Smooth muscle cell (in vitro differentiated cells): ENCODE results near the gene UBE2M. TPM values are rescaled to one million over a fixed set of nuclear protein-coding genes. Genes with fewer than 3 reads are reported as not detected.

Source experiments
- DNase-seq: peaks from one replicate; lab custom pipeline; 2025; ENCODE audit not compliant: unreplicated experiment; lab: John Stamatoyannopoulos, UW
- H2AFZ ChIP-seq: fragments of 200-600 bp; sonication (generic); 2 replicates; pipeline ENCODE4 v1.6.0; 2016; ENCODE audit warnings: antibody characterized with exemption, low read depth, mild to moderate bottlenecking
- H3F3A ChIP-seq: fragments of 200-600 bp; sonication (generic); 2 replicates; pipeline ENCODE4 v1.6.0; 2017; ENCODE audit warnings: antibody characterized with exemption, low read depth
- H3K27ac ChIP-seq: fragments of 200-600 bp; sonication (generic); 2 replicates; pipeline ENCODE4 v1.5.1; 2016; ENCODE audit warnings: low read depth, mild to moderate bottlenecking
- H3K27me3 ChIP-seq: fragments of 200-600 bp; sonication (generic); 2 replicates; pipeline ENCODE4 v1.6.1; 2016; ENCODE audit warnings: low read depth, mild to moderate bottlenecking
- H3K36me3 ChIP-seq: fragments of 200-600 bp; sonication (generic); 2 replicates; pipeline ENCODE4 v1.5.1; 2016; ENCODE audit warnings: low read depth
- H3K4me1 ChIP-seq: fragments of 200-600 bp; sonication (generic); 2 replicates; pipeline ENCODE4 v1.5.1; 2016; ENCODE audit warnings: low read depth
- H3K4me2 ChIP-seq: fragments of 200-600 bp; sonication (generic); 2 replicates; pipeline ENCODE4 v1.6.0; 2016; ENCODE audit warnings: mild to moderate bottlenecking
- H3K4me3 ChIP-seq: fragments of 200-600 bp; sonication (generic); 2 replicates; pipeline ENCODE4 v1.5.1; 2016; ENCODE audit warnings: mild to moderate bottlenecking
- H3K79me2 ChIP-seq: fragments of 200-600 bp; sonication (generic); 2 replicates; pipeline ENCODE4 v1.6.0; 2016; ENCODE audit warnings: low read depth, mild to moderate bottlenecking
- H3K9ac ChIP-seq: fragments of 200-600 bp; sonication (generic); 2 replicates; pipeline ENCODE4 v1.6.0; 2016; ENCODE audit warnings: low read depth
- H3K9me3 ChIP-seq: fragments of 200-600 bp; sonication (generic); replicated peaks from 2 replicates; pipeline ENCODE4 v1.5.1; 2016; ENCODE audit warnings: low read depth
- H4K20me1 ChIP-seq: fragments of 200-600 bp; sonication (generic); 2 replicates; pipeline ENCODE4 v1.6.0; 2016; ENCODE audit warnings: low read depth
- WGBS: methylation state at CpG from one replicate; pipeline ENCODE4 v1.1.7; 2016; ENCODE audit warnings: low lambda C conversion rate; 5-methylcytosine and 5-hydroxymethylcytosine counted together
- polyA plus RNA-seq: library from polyadenylated mRNA; unstranded; fragments of >200 nt; fragmentation: Nextera tagmentation; extraction: Ambion mirVana; gene quantifications from 2 replicates; pipeline ENCODE4 v1.2.1, GENCODE V29; 2016
- total RNA-seq: library from RNA; depleted of rRNA; stranded (reverse); fragments of >200 nt; gene quantifications from 2 replicates; pipeline ENCODE4 v1.2.3, GENCODE V29; 2014
- TF ChIP-seq, protein P1 (sequence below): fragments of 200-600 bp; sonication (generic); IDR thresholded peaks from 2 replicates; pipeline ENCODE4 v1.5.1; 2017; ENCODE audit warnings: borderline replicate concordance, mild to moderate bottlenecking, antibody characterized with exemption; ENCODE audit not compliant: insufficient read depth, poor library complexity, severe bottlenecking

UBE2M gene
- total and polyA plus RNA-seq, 2 experiments from 2014 or later: 45.9 to 118 TPM

DNA sequence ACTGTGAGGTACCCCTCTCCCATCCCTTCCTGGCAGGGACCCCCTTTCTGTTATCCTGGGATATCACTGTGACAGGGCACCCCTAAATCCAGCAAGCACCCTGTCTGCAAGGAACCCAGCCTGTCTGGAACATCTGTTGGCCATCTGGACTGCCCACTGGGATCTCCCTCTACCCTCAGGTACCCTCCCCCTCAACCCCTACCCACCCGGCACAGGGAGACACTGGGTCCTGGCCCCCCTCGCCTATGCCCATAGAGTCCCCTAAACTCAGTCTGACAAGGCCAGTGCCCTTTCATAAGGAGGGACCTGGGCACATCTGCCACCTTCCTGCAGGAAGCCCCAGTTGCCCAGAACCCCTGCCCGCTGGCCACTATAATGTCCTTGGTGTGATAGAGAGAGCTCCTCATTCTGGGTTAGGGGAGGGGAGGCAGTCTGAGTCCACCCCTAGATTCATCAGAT lies 43.8 kb downstream of the UBE2M start:
- H3K4me3 ChIP-seq: peak overlapping the region; percentile 49
- H3K4me2 ChIP-seq: peak overlapping the region; percentile 87
- H3K79me2 ChIP-seq: peaks cover 46% of the 10 kb centered on the region
- no peak overlapping the region for H3K9ac ChIP-seq
- DNase-seq: no peak
- peaks cover 4% of the 10 kb centered on the region for H3K4me1 ChIP-seq
- H3K27me3 ChIP-seq: no peaks in the 10 kb centered on the region
- H3K36me3 ChIP-seq: no peaks in the 10 kb centered on the region
- H4K20me1 ChIP-seq: peaks cover 4% of the 10 kb centered on the region
- no peak overlapping the region for H2AFZ ChIP-seq
- no peak overlapping the region for H3K27ac ChIP-seq
- H3F3A ChIP-seq: no peaks in the 10 kb centered on the region
- TF ChIP-seq, protein P1, sequence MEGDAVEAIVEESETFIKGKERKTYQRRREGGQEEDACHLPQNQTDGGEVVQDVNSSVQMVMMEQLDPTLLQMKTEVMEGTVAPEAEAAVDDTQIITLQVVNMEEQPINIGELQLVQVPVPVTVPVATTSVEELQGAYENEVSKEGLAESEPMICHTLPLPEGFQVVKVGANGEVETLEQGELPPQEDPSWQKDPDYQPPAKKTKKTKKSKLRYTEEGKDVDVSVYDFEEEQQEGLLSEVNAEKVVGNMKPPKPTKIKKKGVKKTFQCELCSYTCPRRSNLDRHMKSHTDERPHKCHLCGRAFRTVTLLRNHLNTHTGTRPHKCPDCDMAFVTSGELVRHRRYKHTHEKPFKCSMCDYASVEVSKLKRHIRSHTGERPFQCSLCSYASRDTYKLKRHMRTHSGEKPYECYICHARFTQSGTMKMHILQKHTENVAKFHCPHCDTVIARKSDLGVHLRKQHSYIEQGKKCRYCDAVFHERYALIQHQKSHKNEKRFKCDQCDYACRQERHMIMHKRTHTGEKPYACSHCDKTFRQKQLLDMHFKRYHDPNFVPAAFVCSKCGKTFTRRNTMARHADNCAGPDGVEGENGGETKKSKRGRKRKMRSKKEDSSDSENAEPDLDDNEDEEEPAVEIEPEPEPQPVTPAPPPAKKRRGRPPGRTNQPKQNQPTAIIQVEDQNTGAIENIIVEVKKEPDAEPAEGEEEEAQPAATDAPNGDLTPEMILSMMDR: no peak
- no peaks in the 10 kb centered on the region for H3K9me3 ChIP-seq
- 80% methylated on average over 3 of the region's 3 CpGs for WGBS

DNA sequence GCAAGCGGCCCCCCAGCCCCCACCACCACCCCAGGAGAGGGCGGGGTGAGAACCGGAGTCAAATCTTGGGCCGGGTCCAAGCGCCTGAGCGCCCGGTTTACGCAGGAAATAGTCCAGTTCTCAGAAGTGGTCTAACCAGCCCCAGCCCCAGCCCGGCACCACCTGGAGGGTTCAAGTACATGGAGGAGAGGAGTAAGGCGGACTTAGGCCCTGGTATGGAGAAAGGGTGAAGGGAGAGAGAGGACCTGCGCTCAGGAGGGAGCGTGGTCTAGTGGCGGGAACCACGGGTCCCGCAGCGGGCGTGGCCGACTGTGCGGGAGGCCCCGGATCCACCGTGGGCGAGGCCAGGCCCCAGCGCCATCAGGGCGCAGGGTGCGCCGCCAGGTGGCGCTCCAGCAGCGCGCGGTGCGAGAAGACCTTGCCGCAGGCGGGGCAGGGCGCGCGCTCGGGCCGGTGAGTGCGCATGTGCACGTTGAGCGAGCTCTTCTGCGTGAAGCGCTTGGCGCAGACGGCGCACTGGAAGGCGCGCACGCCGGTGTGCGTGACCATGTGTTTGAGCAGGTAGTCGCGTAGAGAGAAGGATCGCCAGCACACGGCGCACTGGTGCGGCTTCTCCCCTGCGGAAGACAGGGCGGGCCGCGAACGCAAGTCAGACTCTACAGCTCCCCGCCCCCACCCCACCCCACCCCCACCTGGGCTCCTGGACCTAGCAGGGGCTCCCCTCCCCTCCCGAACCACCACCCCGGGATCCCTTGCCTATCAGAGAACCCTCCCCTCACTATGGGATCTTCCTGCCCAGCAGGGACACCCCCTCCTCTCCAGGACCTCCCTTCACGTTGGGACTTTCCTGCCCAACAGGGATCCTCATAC lies 44.5 kb downstream of the UBE2M start:
- no peak overlapping the region for H2AFZ ChIP-seq
- H3K36me3 ChIP-seq: no peaks in the 10 kb centered on the region
- peaks cover 4% of the 10 kb centered on the region for H4K20me1 ChIP-seq
- peaks cover 46% of the 10 kb centered on the region for H3K79me2 ChIP-seq
- TF ChIP-seq, protein P1: peak; percentile 92
- H3K27ac ChIP-seq: peak overlapping the region; percentile 28
- peak overlapping the region; percentile 87 for H3K4me2 ChIP-seq
- WGBS: 19% methylated on average over 55 of the region's 66 CpGs
- no peaks in the 10 kb centered on the region for H3K9me3 ChIP-seq
- H3K27me3 ChIP-seq: no peaks in the 10 kb centered on the region
- H3K4me3 ChIP-seq: peak overlapping the region; percentile 49
- peak; percentile 70 for DNase-seq
- H3F3A ChIP-seq: no peaks in the 10 kb centered on the region
- no peak overlapping the region for H3K9ac ChIP-seq
- H3K4me1 ChIP-seq: peaks cover 4% of the 10 kb centered on the region

DNA sequence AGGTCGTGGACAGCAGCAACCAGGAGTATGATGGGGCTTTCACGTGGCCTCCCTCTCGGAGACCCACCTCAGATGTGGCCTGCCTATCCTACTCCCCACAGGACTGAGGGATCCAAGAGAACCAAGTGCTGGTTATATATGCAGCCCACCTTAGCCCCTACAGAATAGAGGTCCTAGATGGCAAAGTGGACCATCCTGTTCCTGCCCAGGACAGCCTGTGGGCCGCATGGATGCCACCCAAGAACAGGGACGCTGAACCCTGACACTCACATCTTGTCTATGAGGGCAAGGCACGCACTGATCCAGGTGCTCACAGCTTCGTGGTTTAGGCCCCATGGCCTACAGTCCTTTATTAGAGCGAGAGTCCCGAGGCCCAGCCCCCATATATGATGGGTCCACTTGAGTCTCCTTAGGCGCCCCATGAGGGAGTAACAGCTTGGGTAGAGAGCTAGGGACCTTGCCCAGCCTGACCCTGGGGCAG lies 45.2 kb downstream of the UBE2M start:
- Histone ChIP-seq H3K36me3 (no peaks in the 10 kb centered on the region), H3K27me3 (no peaks in the 10 kb centered on the region), H3K9me3 (no peaks in the 10 kb centered on the region), H4K20me1 (peaks cover 3% of the 10 kb centered on the region), H3K4me3 (no peak overlapping the region), H3K27ac (peak overlapping the region; percentile 28), H2AFZ (no peak overlapping the region), H3K9ac (no peak overlapping the region), H3K4me1 (peaks cover 4% of the 10 kb centered on the region), H3F3A (no peaks in the 10 kb centered on the region), H3K4me2 (peak overlapping the region; percentile 87), H3K79me2 (peaks cover 40% of the 10 kb centered on the region)
- TF ChIP-seq, protein P1: no peak
- DNase-seq: no peak
- WGBS: 97% methylated on average over 10 of the region's 10 CpGs
